BJ (cell line): ENCODE results near the gene SECISBP2L. TPM values are rescaled to one million over a fixed set of nuclear protein-coding genes. Genes with fewer than 3 reads are reported as not detected.

Experiments used
- CTCF ChIA-PET: fragments of 350-600 bp; formaldehyde crosslinking; extraction: SDS; loops from one replicate; lab custom pipeline; 2021; ENCODE audit warnings: antibody characterized with exemption, inconsistent platforms; lab: Yijun Ruan, JAX
- POLR2A ChIA-PET: fragments of 300-600 bp; sonication (Branson Sonifier 250); formaldehyde crosslinking; extraction: SDS; loops from one replicate; lab custom pipeline; 2021; ENCODE audit warnings: antibody characterized with exemption; lab: Charles Lee
- DNase-seq: peaks from one replicate; pipeline ENCODE4 v3.0.0-alpha.2; 2011; ENCODE audit warnings: low read depth
- H3K27me3 ChIP-seq: 2 replicates; pipeline ENCODE4 v1.6.0; 2011; ENCODE audit warnings: low read length; ENCODE audit not compliant: control insufficient read depth, insufficient read depth
- H3K36me3 ChIP-seq: 2 replicates; pipeline ENCODE4 v1.5.1; 2011; ENCODE audit warnings: low read length; ENCODE audit not compliant: control insufficient read depth, insufficient read depth
- H3K4me3 ChIP-seq: 2 replicates; pipeline ENCODE4 v1.5.1; 2011; ENCODE audit warnings: low read depth, mild to moderate bottlenecking, control low read depth, low read length
- CTCF ChIP-seq: IDR thresholded peaks from 2 replicates; pipeline ENCODE4 v1.5.1; 2011; ENCODE audit warnings: low read depth, mild to moderate bottlenecking, control low read depth, inconsistent platforms, low read length, moderate library complexity; ENCODE audit not compliant: insufficient read depth
- polyA plus RNA-seq: library from polyadenylated mRNA; depleted of rRNA; stranded (reverse); fragments of >200 nt; gene quantifications from 2 replicates; pipeline ENCODE4 v1.2.3, GENCODE V29; 2011

The SECISBP2L gene
- polyA plus RNA-seq, 1 experiment: 23.8 TPM

- Histone ChIP-seq H3K4me3 (no peak overlapping the region), H3K36me3 (no peaks in the 10 kb centered on the region), H3K27me3 (no peaks in the 10 kb centered on the region)
- TF ChIP-seq CTCF: no peak
- POLR2A ChIA-PET: no interaction called here
- CTCF ChIA-PET: interaction anchor here (1.4 kb wide), 1 partner anchor 13 kb away, joined by 3 read pairs; no protein-coding TSS in a partner anchor
- no peak for DNase-seq
Measured at GRCh38 chr15:49085696-49086459, 39.6 kb upstream of the SECISBP2L start.

GRCh38 chr15:49084285-49084570 lies 38.0 kb upstream of the SECISBP2L start:
- no peak for TF ChIP-seq CTCF
- POLR2A ChIA-PET: no interaction called here
- Histone ChIP-seq H3K27me3 (no peaks in the 10 kb centered on the region), H3K36me3 (no peaks in the 10 kb centered on the region), H3K4me3 (no peak overlapping the region)
- CTCF ChIA-PET: interaction anchor here (0.9 kb wide), 1 partner anchor 23 kb away, joined by 3 read pairs; no protein-coding TSS in a partner anchor
- no peak for DNase-seq

- ChIA-PET CTCF (interaction anchor here (0.9 to 1.4 kb wide), 5 partner anchors 9 to 108 kb away, joined by 3 to 4 read pairs (median 3); partner anchors contain the start of gene SECISBP2L), POLR2A (interaction anchor here (0.6 to 0.8 kb wide), 2 partner anchors 10 to 45 kb away, joined by 3 read pairs; no protein-coding TSS in a partner anchor)
- Histone ChIP-seq H3K36me3 (no peaks in the 10 kb centered on the region), H3K27me3 (no peaks in the 10 kb centered on the region), H3K4me3 (no peak overlapping the region)
- peak; percentile 30 for DNase-seq
- TF ChIP-seq CTCF: no peak
Measured at GRCh38 chr15:49083401-49084284, 37.4 kb upstream of the SECISBP2L start.

GRCh38 chr15:49082960-49083359 lies 36.7 kb upstream of the SECISBP2L start:
- Histone ChIP-seq H3K27me3 (no peaks in the 10 kb centered on the region), H3K4me3 (no peak overlapping the region), H3K36me3 (no peaks in the 10 kb centered on the region)
- no peak for TF ChIP-seq CTCF
- peak; percentile 45 for DNase-seq
- CTCF ChIA-PET: interaction anchor here (1.0 to 1.4 kb wide), 4 partner anchors 10 to 107 kb away, joined by 3 to 4 read pairs (median 4); partner anchors contain the start of gene SECISBP2L
- POLR2A ChIA-PET: interaction anchor here (0.6 to 0.8 kb wide), 2 partner anchors 10 to 44 kb away, joined by 3 read pairs; no protein-coding TSS in a partner anchor
